ENCODE measurements around the gene CPO.

CPO gene

DNA sequence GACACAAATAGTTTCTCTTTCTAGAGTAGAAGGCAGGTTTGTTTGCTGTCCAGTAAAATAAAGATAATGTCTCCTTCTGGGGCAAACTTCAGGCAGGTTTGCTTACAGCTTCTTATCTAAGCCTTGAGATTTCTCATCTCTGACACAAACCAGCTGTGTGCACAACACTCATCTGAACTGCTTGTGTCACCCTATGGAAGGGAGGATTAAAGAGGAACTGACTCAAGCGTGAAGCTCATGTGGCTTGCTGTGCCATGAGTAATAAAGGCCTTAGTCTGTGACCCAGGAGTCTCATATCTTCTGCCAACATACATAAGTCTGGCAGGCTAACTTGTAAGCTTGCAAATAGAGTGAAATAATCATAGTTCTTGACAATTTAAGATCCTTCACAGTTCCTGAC is 24.2 kb upstream of the CPO start:
- Histone ChIP-seq H3K4me2 (ENCODE audit: low read length) (no peak overlapping the region), H3K9ac (ENCODE audit: low read length) (no peak overlapping the region), H3K36me3 (ENCODE audit: insufficient read depth, low read length) (no peaks in the 10 kb centered on the region), H3K9me3 (ENCODE audit: low read length) (no peaks in the 10 kb centered on the region), H3K4me3 (ENCODE audit: low read depth, low read length, poor library complexity, severe bottlenecking) (no peak overlapping the region), H3F3A (ENCODE audit: insufficient read depth, low read length) (no peaks in the 10 kb centered on the region), H3K27me3 (ENCODE audit: insufficient read depth, low read length) (no peaks in the 10 kb centered on the region), H3K27ac (ENCODE audit: low read depth, low read length, poor library complexity, severe bottlenecking) (no peak overlapping the region), H3K4me1 (ENCODE audit: insufficient read depth, low read length, severe bottlenecking) (no peaks in the 10 kb centered on the region), H2AFZ (ENCODE audit: low read length) (no peak overlapping the region), H3K9me2 (ENCODE audit: low read depth, low read length) (no peaks in the 10 kb centered on the region), H4K20me1 (ENCODE audit: insufficient read depth, low read length) (no peaks in the 10 kb centered on the region), H3K79me2 (ENCODE audit: insufficient read depth, low read length) (no peaks in the 10 kb centered on the region)
- no peak for TF ChIP-seq EZH2 (IDR thresholded peaks at IDR 0.05; ENCODE audit: borderline replicate concordance, low read length)
- TF ChIP-seq, protein P1, sequence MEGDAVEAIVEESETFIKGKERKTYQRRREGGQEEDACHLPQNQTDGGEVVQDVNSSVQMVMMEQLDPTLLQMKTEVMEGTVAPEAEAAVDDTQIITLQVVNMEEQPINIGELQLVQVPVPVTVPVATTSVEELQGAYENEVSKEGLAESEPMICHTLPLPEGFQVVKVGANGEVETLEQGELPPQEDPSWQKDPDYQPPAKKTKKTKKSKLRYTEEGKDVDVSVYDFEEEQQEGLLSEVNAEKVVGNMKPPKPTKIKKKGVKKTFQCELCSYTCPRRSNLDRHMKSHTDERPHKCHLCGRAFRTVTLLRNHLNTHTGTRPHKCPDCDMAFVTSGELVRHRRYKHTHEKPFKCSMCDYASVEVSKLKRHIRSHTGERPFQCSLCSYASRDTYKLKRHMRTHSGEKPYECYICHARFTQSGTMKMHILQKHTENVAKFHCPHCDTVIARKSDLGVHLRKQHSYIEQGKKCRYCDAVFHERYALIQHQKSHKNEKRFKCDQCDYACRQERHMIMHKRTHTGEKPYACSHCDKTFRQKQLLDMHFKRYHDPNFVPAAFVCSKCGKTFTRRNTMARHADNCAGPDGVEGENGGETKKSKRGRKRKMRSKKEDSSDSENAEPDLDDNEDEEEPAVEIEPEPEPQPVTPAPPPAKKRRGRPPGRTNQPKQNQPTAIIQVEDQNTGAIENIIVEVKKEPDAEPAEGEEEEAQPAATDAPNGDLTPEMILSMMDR (IDR thresholded peaks at IDR 0.05; ENCODE audit: low read length), result no peak

DNA sequence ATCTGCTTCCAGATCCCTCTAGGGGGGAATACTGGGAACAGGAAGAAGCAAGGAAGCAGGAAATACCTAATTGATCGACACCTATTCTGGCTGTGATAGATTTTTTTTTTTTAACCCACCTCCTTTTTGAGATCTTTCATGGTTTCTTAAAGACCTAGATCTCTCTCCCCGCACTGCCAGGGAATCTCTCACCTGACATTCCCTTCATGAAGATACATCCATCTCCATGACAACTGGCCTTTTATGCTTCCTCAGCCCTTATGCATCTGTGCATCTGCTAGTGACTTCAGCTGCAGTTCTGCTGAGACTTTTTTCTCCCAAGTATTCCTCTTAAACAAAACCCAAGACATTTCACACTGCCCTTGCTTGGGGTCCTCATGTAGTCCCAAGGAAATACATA is 21.1 kb upstream of the CPO start:
- no peak overlapping the region for H3K27ac ChIP-seq (ENCODE audit: low read depth, low read length, poor library complexity, severe bottlenecking)
- no peak overlapping the region for H3K4me3 ChIP-seq (ENCODE audit: low read depth, low read length, poor library complexity, severe bottlenecking)
- no peaks in the 10 kb centered on the region for H4K20me1 ChIP-seq (ENCODE audit: insufficient read depth, low read length)
- no peaks in the 10 kb centered on the region for H3K9me3 ChIP-seq (ENCODE audit: low read length)
- H2AFZ ChIP-seq (ENCODE audit: low read length), result no peak overlapping the region
- no peaks in the 10 kb centered on the region for H3K79me2 ChIP-seq (ENCODE audit: insufficient read depth, low read length)
- H3K27me3 ChIP-seq (ENCODE audit: insufficient read depth, low read length), result no peaks in the 10 kb centered on the region
- no peaks in the 10 kb centered on the region for H3K9me2 ChIP-seq (ENCODE audit: low read depth, low read length)
- no peak for TF ChIP-seq EZH2 (IDR thresholded peaks at IDR 0.05; ENCODE audit: borderline replicate concordance, low read length)
- TF ChIP-seq, protein P1 (IDR thresholded peaks at IDR 0.05; ENCODE audit: low read length), result no peak
- H3K36me3 ChIP-seq (ENCODE audit: insufficient read depth, low read length), result no peaks in the 10 kb centered on the region
- H3F3A ChIP-seq (ENCODE audit: insufficient read depth, low read length), result no peaks in the 10 kb centered on the region
- no peak overlapping the region for H3K4me2 ChIP-seq (ENCODE audit: low read length)
- no peak overlapping the region for H3K9ac ChIP-seq (ENCODE audit: low read length)
- no peaks in the 10 kb centered on the region for H3K4me1 ChIP-seq (ENCODE audit: insufficient read depth, low read length, severe bottlenecking)

DNA sequence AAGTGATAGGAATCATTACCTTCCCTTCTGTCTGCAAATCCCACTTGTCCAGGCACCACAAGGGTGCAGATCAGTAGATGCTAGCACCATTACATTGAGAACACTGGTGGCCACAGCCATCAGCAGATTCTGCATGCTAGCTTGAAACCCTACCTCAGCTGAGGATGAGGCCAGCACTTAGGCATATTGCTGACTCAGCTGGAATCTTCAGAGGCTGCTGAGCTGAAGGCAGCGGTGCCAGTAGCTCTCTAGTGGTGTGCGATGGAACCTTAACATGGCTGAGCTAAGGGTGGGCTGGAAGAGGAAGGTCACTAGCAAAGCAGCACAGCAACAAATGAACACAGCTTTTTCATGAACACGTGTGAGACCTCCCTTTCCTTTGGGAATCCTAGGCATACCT is 19.0 kb upstream of the CPO start:
- Histone ChIP-seq H3K4me2 (ENCODE audit: low read length) (no peak overlapping the region), H2AFZ (ENCODE audit: low read length) (no peak overlapping the region), H4K20me1 (ENCODE audit: insufficient read depth, low read length) (no peaks in the 10 kb centered on the region), H3K9ac (ENCODE audit: low read length) (no peak overlapping the region), H3K4me1 (ENCODE audit: insufficient read depth, low read length, severe bottlenecking) (no peaks in the 10 kb centered on the region), H3K27me3 (ENCODE audit: insufficient read depth, low read length) (no peaks in the 10 kb centered on the region), H3F3A (ENCODE audit: insufficient read depth, low read length) (no peaks in the 10 kb centered on the region), H3K4me3 (ENCODE audit: low read depth, low read length, poor library complexity, severe bottlenecking) (no peak overlapping the region), H3K79me2 (ENCODE audit: insufficient read depth, low read length) (no peaks in the 10 kb centered on the region), H3K9me3 (ENCODE audit: low read length) (no peaks in the 10 kb centered on the region), H3K9me2 (ENCODE audit: low read depth, low read length) (no peaks in the 10 kb centered on the region), H3K36me3 (ENCODE audit: insufficient read depth, low read length) (no peaks in the 10 kb centered on the region), H3K27ac (ENCODE audit: low read depth, low read length, poor library complexity, severe bottlenecking) (no peak overlapping the region)
- TF ChIP-seq EZH2 (IDR thresholded peaks at IDR 0.05; ENCODE audit: borderline replicate concordance, low read length), result no peak
- TF ChIP-seq, protein P1 (IDR thresholded peaks at IDR 0.05; ENCODE audit: low read length), result no peak
